Naive thymus-derived CD4-positive, alpha-beta T cell (primary cell): Measurements from ENCODE around the gene SPTBN4. TPM values are rescaled to one million over a fixed set of nuclear protein-coding genes. Genes with fewer than 3 reads are reported as not detected.

Experiments
- ATAC-seq: fragments of 150-1000 bp; cut with Tn5 transposase; 2 replicates; pipeline ENCODE4 v1.10.0; 2021; ENCODE audit warnings: mild to moderate bottlenecking, moderate library complexity
- CTCF ChIA-PET: fragments of 350-600 bp; sonication (Branson Sonifier 250); formaldehyde crosslinking; loops from one replicate; lab custom pipeline; 2021; ENCODE audit warnings: antibody characterized with exemption; lab: Charles Lee
- POLR2A ChIA-PET: fragments of 350-600 bp; sonication (Branson Sonifier 250); formaldehyde crosslinking; loops from one replicate; lab custom pipeline; 2021; ENCODE audit warnings: antibody characterized with exemption, inconsistent platforms; lab: Charles Lee
- DNase-seq, 9 donors: peaks; one replicate each; pipeline versions ENCODE4 v3.0.0 to v3.0.0-alpha.2; 2020 to 2022; ENCODE audit warnings: mixed read lengths in 1 of 9
- H3K27ac ChIP-seq: one replicate; pipeline ENCODE4 v1.7.0; 2013; ENCODE audit warnings: mild to moderate bottlenecking, low read depth, low read length, moderate library complexity
- H3K27me3 ChIP-seq, 2 donors: one replicate each; pipeline ENCODE4 v1.7.0; 2013; ENCODE audit warnings: low read length in 2 of 2, mild to moderate bottlenecking in 2 of 2, moderate library complexity in 2 of 2; ENCODE audit not compliant: control insufficient read depth in 2 of 2, insufficient read depth in 2 of 2
- H3K36me3 ChIP-seq, 3 experiments: 1 replicate in 2 of 3; 2 replicates in 1 of 3; pipeline ENCODE4 v1.7.0; 2013; ENCODE audit warnings: low read length in 3 of 3, mild to moderate bottlenecking in 3 of 3, moderate library complexity in 1 of 3; ENCODE audit not compliant: insufficient read depth in 3 of 3, control insufficient read depth in 2 of 3
- H3K4me1 ChIP-seq, 2 donors: one replicate each; pipeline ENCODE4 v1.7.0; 2013; ENCODE audit warnings: low read length in 2 of 2, mild to moderate bottlenecking in 2 of 2, moderate library complexity in 1 of 2; ENCODE audit not compliant: control insufficient read depth in 2 of 2, insufficient read depth in 2 of 2
- H3K4me3 ChIP-seq: 2 replicates; pipeline ENCODE4 v1.7.0; 2013; ENCODE audit warnings: mild to moderate bottlenecking, low read length
- H3K9me3 ChIP-seq, 3 experiments: 1 replicate in 2 of 3; 2 replicates in 1 of 3; pipeline ENCODE4 v1.7.0; 2013; ENCODE audit warnings: low read length in 3 of 3; ENCODE audit not compliant: control insufficient read depth in 2 of 3
- H3K27ac Mint-ChIP-seq, 9 donors: one replicate each; pipeline ENCODE4 v1.8.0; 2020 to 2022; ENCODE audit warnings: mixed read lengths in 9 of 9, mild to moderate bottlenecking in 8 of 9, moderate library complexity in 5 of 9, inconsistent platforms in 2 of 9
- H3K27me3 Mint-ChIP-seq, 5 donors: one replicate each; pipeline ENCODE4 v1.8.0; 2021 to 2022; ENCODE audit warnings: mixed read lengths in 5 of 5, mild to moderate bottlenecking in 1 of 5
- H3K36me3 Mint-ChIP-seq, 5 donors: one replicate each; pipeline ENCODE4 v1.8.0; 2020 to 2022; ENCODE audit warnings: mixed read lengths in 5 of 5, mild to moderate bottlenecking in 3 of 5, inconsistent platforms in 1 of 5
- H3K4me1 Mint-ChIP-seq, 7 donors: one replicate each; pipeline ENCODE4 v1.8.0; 2020 to 2022; ENCODE audit warnings: mixed read lengths in 7 of 7, mild to moderate bottlenecking in 3 of 7, inconsistent platforms in 1 of 7
- H3K4me3 Mint-ChIP-seq, 10 donors: one replicate each; pipeline ENCODE4 v1.8.0; 2020 to 2022; ENCODE audit warnings: mild to moderate bottlenecking in 10 of 10, mixed read lengths in 10 of 10, moderate library complexity in 6 of 10, inconsistent platforms in 2 of 10
- H3K9me3 Mint-ChIP-seq, 11 donors: one replicate each; pipeline ENCODE4 v1.8.0; 2020 to 2022; ENCODE audit warnings: mixed read lengths in 11 of 11, mild to moderate bottlenecking in 4 of 11, inconsistent platforms in 1 of 11, moderate library complexity in 1 of 11
- intact Hi-C, 2 donors: fragments of 100-400 bp; cut with micrococcal nuclease; formaldehyde crosslinking; loops; one replicate each; pipeline ENCODE4 v1.15.1; 2023
- polyA plus RNA-seq, 2 donors: library from polyadenylated mRNA; unstranded; fragments of 300-500 nt; fragmentation: Illumina TruSeq; gene quantifications; one replicate each; pipeline ENCODE4 v1.2.3, GENCODE V29; 2021
- total RNA-seq, 6 experiments: library from RNA in 5 of 6; stranded (reverse) in 5 of 6; gene quantifications; 1 replicate in 5 of 6; 2 replicates in 1 of 6; pipeline ENCODE4 v1.2.3 and lab custom pipeline; 2021 to 2026

The SPTBN4 gene
- total and polyA plus RNA-seq, 7 experiments from 2014 or later, result 0.20 to 1.5 (median 0.66) TPM; not detected in 1

GRCh38 chr19:40486017-40486416 lies 19.2 kb downstream of the SPTBN4 start:
- POLR2A ChIA-PET, result no interaction called here
- Mint-ChIP-seq H3K27ac (no peak overlapping the region), H3K36me3 (no peaks in the 10 kb centered on the region), H3K27me3 (peaks cover 6 to 40% (median 20%) of the 10 kb centered on the region in 5 donors), H3K9me3 (no peaks in the 10 kb centered on the region), H3K4me1 (peaks cover 0 to 9% (median 7%) of the 10 kb centered on the region in 7 donors), H3K4me3 (no peak overlapping the region)
- CTCF ChIA-PET, result no interaction called here
- H3K36me3 ChIP-seq, result no peaks in the 10 kb centered on the region
- no peaks in the 10 kb centered on the region for H3K27me3 ChIP-seq
- no peak for ATAC-seq
- no peak overlapping the region for H3K27ac ChIP-seq
- no peak for DNase-seq
- H3K9me3 ChIP-seq, result no peaks in the 10 kb centered on the region
- H3K4me3 ChIP-seq, result no peak overlapping the region
- intact Hi-C loops, result no loop called here
- H3K4me1 ChIP-seq, result no peaks in the 10 kb centered on the region

- H3K27me3 ChIP-seq, result no peaks in the 10 kb centered on the region
- H3K4me1 ChIP-seq, result no peaks in the 10 kb centered on the region
- no peak overlapping the region for H3K27ac Mint-ChIP-seq
- H3K4me1 Mint-ChIP-seq, result peaks cover 0 to 9% (median 7%) of the 10 kb centered on the region in 7 donors
- intact Hi-C loops, result no loop called here
- no peak overlapping the region for H3K4me3 Mint-ChIP-seq
- DNase-seq (no peak), ATAC-seq (no peak)
- ChIA-PET CTCF (no interaction called here), POLR2A (no interaction called here)
- peaks cover 0 to 4% (median 0%) of the 10 kb centered on the region in 5 donors for H3K36me3 Mint-ChIP-seq
- H3K4me3 ChIP-seq, result no peak overlapping the region
- no peaks in the 10 kb centered on the region for H3K36me3 ChIP-seq
- no peak overlapping the region for H3K27ac ChIP-seq
- peaks cover 16 to 35% (median 20%) of the 10 kb centered on the region in 5 donors for H3K27me3 Mint-ChIP-seq
- no peaks in the 10 kb centered on the region for H3K9me3 ChIP-seq
- no peaks in the 10 kb centered on the region for H3K9me3 Mint-ChIP-seq
These were observed 23.1 kb downstream of the SPTBN4 start for GRCh38 chr19:40489882-40490230.

- peaks cover 0 to 9% (median 7%) of the 10 kb centered on the region in 7 donors for H3K4me1 Mint-ChIP-seq
- no peak overlapping the region for H3K4me3 Mint-ChIP-seq
- intact Hi-C loops, result no loop called here
- H3K9me3 Mint-ChIP-seq, result no peaks in the 10 kb centered on the region
- no peak overlapping the region for H3K27ac Mint-ChIP-seq
- H3K27me3 ChIP-seq, result no peaks in the 10 kb centered on the region
- no peak for DNase-seq
- H3K9me3 ChIP-seq, result no peaks in the 10 kb centered on the region
- H3K4me1 ChIP-seq, result no peaks in the 10 kb centered on the region
- ChIA-PET CTCF (interaction anchor here (0.7 kb wide), 1 partner anchor 142 kb away, joined by 3 read pairs; no protein-coding TSS in a partner anchor), POLR2A (no interaction called here)
- no peak for ATAC-seq
- peaks cover 9 to 25% (median 21%) of the 10 kb centered on the region in 5 donors for H3K27me3 Mint-ChIP-seq
- peaks cover 0 to 4% (median 0%) of the 10 kb centered on the region in 5 donors for H3K36me3 Mint-ChIP-seq
- H3K27ac ChIP-seq, result no peak overlapping the region
- no peaks in the 10 kb centered on the region for H3K36me3 ChIP-seq
- H3K4me3 ChIP-seq, result no peak overlapping the region
These were observed 25.5 kb downstream of the SPTBN4 start for GRCh38 chr19:40492274-40492673.

- Mint-ChIP-seq H3K4me3 (no peak overlapping the region), H3K36me3 (peaks cover 0 to 4% (median 0%) of the 10 kb centered on the region in 5 donors), H3K27ac (no peak overlapping the region), H3K27me3 (peaks cover 0 to 19% (median 10%) of the 10 kb centered on the region in 5 donors), H3K9me3 (no peaks in the 10 kb centered on the region), H3K4me1 (no peaks in the 10 kb centered on the region)
- ChIA-PET POLR2A (no interaction called here), CTCF (no interaction called here)
- no peak for ATAC-seq
- Histone ChIP-seq H3K4me1 (no peaks in the 10 kb centered on the region), H3K4me3 (no peak overlapping the region), H3K9me3 (no peaks in the 10 kb centered on the region), H3K36me3 (no peaks in the 10 kb centered on the region), H3K27ac (no peak overlapping the region), H3K27me3 (no peaks in the 10 kb centered on the region)
- no peak for DNase-seq
- intact Hi-C loops, result no loop called here
These were observed 27.0 kb downstream of the SPTBN4 start for GRCh38 chr19:40493778-40494177.

- Histone ChIP-seq H3K4me1 (no peaks in the 10 kb centered on the region), H3K27me3 (no peaks in the 10 kb centered on the region), H3K36me3 (no peaks in the 10 kb centered on the region), H3K9me3 (no peaks in the 10 kb centered on the region), H3K4me3 (no peak overlapping the region), H3K27ac (no peak overlapping the region)
- H3K4me1 Mint-ChIP-seq, result no peaks in the 10 kb centered on the region
- CTCF ChIA-PET, result no interaction called here
- POLR2A ChIA-PET, result no interaction called here
- intact Hi-C loops, result no loop called here
- H3K9me3 Mint-ChIP-seq, result no peaks in the 10 kb centered on the region
- no peak overlapping the region for H3K4me3 Mint-ChIP-seq
- H3K27me3 Mint-ChIP-seq, result peaks cover 0 to 19% (median 10%) of the 10 kb centered on the region in 5 donors
- DNase-seq (no peak), ATAC-seq (no peak)
- peak overlapping the region in 1 of 9 donors; percentile 72 for H3K27ac Mint-ChIP-seq
- H3K36me3 Mint-ChIP-seq, result peaks cover 0 to 4% (median 0%) of the 10 kb centered on the region in 5 donors
These were observed 27.5 kb downstream of the SPTBN4 start for GRCh38 chr19:40494191-40494838.

- Mint-ChIP-seq H3K4me1 (no peaks in the 10 kb centered on the region), H3K27ac (no peak overlapping the region), H3K9me3 (no peaks in the 10 kb centered on the region), H3K4me3 (no peak overlapping the region), H3K36me3 (peaks cover 0 to 4% (median 0%) of the 10 kb centered on the region in 5 donors), H3K27me3 (peaks cover 0 to 20% (median 10%) of the 10 kb centered on the region in 5 donors)
- no peaks in the 10 kb centered on the region for H3K9me3 ChIP-seq
- POLR2A ChIA-PET, result no interaction called here
- H3K36me3 ChIP-seq, result no peaks in the 10 kb centered on the region
- DNase-seq (no peak), ATAC-seq (no peak)
- no peak overlapping the region for H3K27ac ChIP-seq
- CTCF ChIA-PET, result no interaction called here
- no peaks in the 10 kb centered on the region for H3K27me3 ChIP-seq
- no peak overlapping the region for H3K4me3 ChIP-seq
- H3K4me1 ChIP-seq, result no peaks in the 10 kb centered on the region
- intact Hi-C loops, result no loop called here
These were observed 30.4 kb downstream of the SPTBN4 start for GRCh38 chr19:40497214-40497613.

GRCh38 chr19:40499320-40499719 lies 32.5 kb downstream of the SPTBN4 start:
- DNase-seq (no peak), ATAC-seq (no peak)
- Mint-ChIP-seq H3K9me3 (no peaks in the 10 kb centered on the region), H3K27me3 (peaks cover 0 to 27% (median 8%) of the 10 kb centered on the region in 5 donors), H3K27ac (no peak overlapping the region), H3K36me3 (peaks cover 0 to 2% (median 0%) of the 10 kb centered on the region in 5 donors), H3K4me1 (peaks cover 0 to 6% (median 0%) of the 10 kb centered on the region in 7 donors), H3K4me3 (no peak overlapping the region)
- Histone ChIP-seq H3K27me3 (no peaks in the 10 kb centered on the region), H3K9me3 (no peaks in the 10 kb centered on the region), H3K4me1 (no peaks in the 10 kb centered on the region), H3K36me3 (no peaks in the 10 kb centered on the region), H3K4me3 (no peak overlapping the region), H3K27ac (no peak overlapping the region)
- ChIA-PET CTCF (interaction anchor here (0.9 kb wide), 1 partner anchor 22 kb away, joined by 3 read pairs; no protein-coding TSS in a partner anchor), POLR2A (no interaction called here)
- intact Hi-C loops, result no loop called here
